HepG2 (cell line): ENCODE results near the gene TIFAB. TPM values are rescaled to one million over a fixed set of nuclear protein-coding genes. Genes with fewer than 3 reads are reported as not detected.

Source experiments
- CREM ChIP-seq, 2 experiments: sonication (generic) in 1 of 2; formaldehyde crosslinking in 1 of 2; IDR thresholded peaks; 2 replicates each; pipeline versions ENCODE4 v1.4.0 to v1.6.1; 2016 to 2020; ENCODE audit warnings: antibody characterized with exemption in 1 of 2, mild to moderate bottlenecking in 1 of 2, missing genetic modification reagents in 1 of 2
- FOXM1 ChIP-seq: sonication (generic); formaldehyde crosslinking; IDR thresholded peaks from 2 replicates; pipeline ENCODE4 v1.5.0; 2020; ENCODE audit warnings: missing genetic modification reagents
- HNRNPK ChIP-seq: fragments of 200-400 bp; formaldehyde crosslinking; IDR thresholded peaks from 2 replicates; pipeline ENCODE4 v1.6.1; 2018; ENCODE audit warnings: low read length, low read depth, moderate library complexity, mild to moderate bottlenecking; ENCODE audit not compliant: poor library complexity, severe bottlenecking
- HOXD1 ChIP-seq: sonication (generic); formaldehyde crosslinking; IDR thresholded peaks from 2 replicates; pipeline ENCODE4 v1.5.0; 2020; ENCODE audit warnings: missing genetic modification reagents
- ISL2 ChIP-seq: sonication (generic); formaldehyde crosslinking; IDR thresholded peaks from 2 replicates; pipeline ENCODE4 v1.5.0; 2020; ENCODE audit warnings: missing genetic modification reagents
- JUN ChIP-seq: sonication (generic); formaldehyde crosslinking; IDR thresholded peaks from 2 replicates; pipeline ENCODE4 v1.4.0; 2020; ENCODE audit warnings: mild to moderate bottlenecking, missing genetic modification reagents
- NFE2L2 ChIP-seq: fragments of 150-350 bp; IDR thresholded peaks from 2 replicates; pipeline ENCODE4 v1.6.1; 2014; ENCODE audit warnings: low read length
- NFRKB ChIP-seq: fragments of 450-650 bp; IDR thresholded peaks from 2 replicates; pipeline ENCODE4 v1.6.1; 2017
- NKX3-1 ChIP-seq: sonication (generic); formaldehyde crosslinking; IDR thresholded peaks from 2 replicates; pipeline ENCODE4 v1.5.0; 2020; ENCODE audit warnings: missing genetic modification reagents
- NR1H2 ChIP-seq: sonication (generic); formaldehyde crosslinking; IDR thresholded peaks from 2 replicates; pipeline ENCODE4 v1.8.1; 2022; ENCODE audit warnings: low read depth, missing genetic modification reagents, borderline replicate concordance
- PAF1 ChIP-seq: IDR thresholded peaks from 2 replicates; pipeline ENCODE4 v1.6.1; 2016; ENCODE audit warnings: missing genetic modification reagents, missing compliant biosample characterization
- PITX1 ChIP-seq: sonication (generic); formaldehyde crosslinking; IDR thresholded peaks from 2 replicates; pipeline ENCODE4 v1.5.1; 2020; ENCODE audit warnings: mild to moderate bottlenecking, missing genetic modification reagents
- PRDM15 ChIP-seq: sonication (generic); formaldehyde crosslinking; IDR thresholded peaks from 2 replicates; pipeline ENCODE4 v1.4.0; 2020; ENCODE audit warnings: missing genetic modification reagents
- SMYD3 ChIP-seq: sonication (generic); formaldehyde crosslinking; IDR thresholded peaks from 2 replicates; pipeline ENCODE4 v1.8.1; 2023; ENCODE audit warnings: mild to moderate bottlenecking, missing genetic modification reagents
- SRSF1 ChIP-seq: fragments of 200-400 bp; formaldehyde crosslinking; optimal IDR thresholded peaks from 2 replicates; pipeline ENCODE3; 2017; ENCODE audit warnings: mild to moderate bottlenecking, low read depth, low read length, moderate library complexity
- TFE3 ChIP-seq: IDR thresholded peaks from 2 replicates; pipeline ENCODE4 v1.6.1; 2016
- THAP11 ChIP-seq: IDR thresholded peaks from 2 replicates; pipeline ENCODE4 v1.6.1; 2016; ENCODE audit warnings: missing biosample characterization, missing genetic modification reagents
- ZBTB2 ChIP-seq: sonication (generic); formaldehyde crosslinking; IDR thresholded peaks from 2 replicates; pipeline ENCODE4 v1.8.0; 2022; ENCODE audit warnings: low read depth, missing genetic modification reagents
- ZBTB25 ChIP-seq: IDR thresholded peaks from 2 replicates; pipeline ENCODE4 v1.6.1; 2018; ENCODE audit warnings: missing genetic modification reagents
- ZNF260 ChIP-seq: sonication (generic); formaldehyde crosslinking; IDR thresholded peaks from 2 replicates; pipeline ENCODE4 v1.4.0; 2020; ENCODE audit warnings: missing genetic modification reagents, low read depth, mild to moderate bottlenecking, borderline replicate concordance
- ZNF530 ChIP-seq: sonication (generic); formaldehyde crosslinking; IDR thresholded peaks from 2 replicates; pipeline ENCODE4 v1.5.0; 2020; ENCODE audit warnings: low read depth, mild to moderate bottlenecking, missing genetic modification reagents
- ZNF562 ChIP-seq: sonication (generic); formaldehyde crosslinking; IDR thresholded peaks from 2 replicates; pipeline ENCODE4 v1.8.0; 2022; ENCODE audit warnings: missing genetic modification reagents, borderline replicate concordance
- ZNF607 ChIP-seq: sonication (generic); formaldehyde crosslinking; IDR thresholded peaks from 2 replicates; pipeline ENCODE4 v1.5.1; 2020; ENCODE audit warnings: missing genetic modification reagents, mild to moderate bottlenecking, borderline replicate concordance
- ZNF768 ChIP-seq: sonication (generic); formaldehyde crosslinking; IDR thresholded peaks from 2 replicates; pipeline ENCODE4 v1.4.0; 2020; ENCODE audit warnings: missing genetic modification reagents
- polyA plus RNA-seq, 8 experiments: library from polyadenylated mRNA; depleted of rRNA in 3 of 8; stranded (reverse) in 7 of 8; unstranded in 1 of 8; fragments of >200 nt; fragmentation: Illumina TruSeq in 4 of 8; extraction: Trizol in 4 of 8; gene quantifications; 2 replicates each; pipeline versions ENCODE4 v1.2.1 to v1.2.3, GENCODE V29; 2011 to 2016; ENCODE audit warnings: low read depth in 4 of 8, missing spikeins in 1 of 8, mixed read lengths in 1 of 8; ENCODE audit not compliant: insufficient read depth in 1 of 8
- total RNA-seq, 5 experiments: library from RNA; depleted of rRNA; stranded (reverse); fragments of >200 nt; fragmentation: Illumina TruSeq; extraction: Trizol; gene quantifications; 2 replicates each; pipeline ENCODE4 v1.2.3, GENCODE V29; 2016; ENCODE audit warnings: low read depth in 1 of 5

TIFAB gene
- total and polyA plus RNA-seq, 2 of the 13 experiments (the other 11 are each of a cell fraction or from before 2014, with no cell fraction given) = not detected

GRCh38 chr5:135488727-135489465, 36.7 kb upstream of the TIFAB start (continued):
- TF ChIP-seq ZNF562 (CRISPR knock-in tag) = no peak
- no peak for TF ChIP-seq JUN (CRISPR knock-in tag)
- no peak for TF ChIP-seq HOXD1 (CRISPR knock-in tag)
- no peak for TF ChIP-seq ZNF530 (CRISPR knock-in tag)
- TF ChIP-seq ZBTB25 (CRISPR knock-in tag) = 0 out of 2 replicates have a peak, but pooled peaks have one; percentile 13
- TF ChIP-seq CREM (IDR thresholded peaks at IDR 0.05) = no peak
- TF ChIP-seq CREM (CRISPR knock-in tag; IDR thresholded peaks at IDR 0.05) = no peak
- no peak for TF ChIP-seq ZBTB2 (CRISPR knock-in tag)
- TF ChIP-seq PRDM15 = no peak
- peak; percentile 45; the same call in 1 of the 2 replicates for TF ChIP-seq PITX1
- peak; percentile 31; the same call in 1 of the 2 replicates for TF ChIP-seq ISL2 (CRISPR knock-in tag)
- TF ChIP-seq HNRNPK = peak; percentile 81
- TF ChIP-seq PAF1 (CRISPR knock-in tag) = no peak
- peak; percentile 23 for TF ChIP-seq SRSF1
- TF ChIP-seq ZNF607 (CRISPR knock-in tag) = no peak
- no peak for TF ChIP-seq NR1H2 (CRISPR knock-in tag)
- TF ChIP-seq NFE2L2 = no peak
- TF ChIP-seq NFRKB = no peak
- no peak for TF ChIP-seq ZNF768
- TF ChIP-seq NKX3-1 (CRISPR knock-in tag) = no peak
- no peak for TF ChIP-seq THAP11
- TF ChIP-seq FOXM1 (CRISPR knock-in tag) = no peak
- no peak for TF ChIP-seq SMYD3 (CRISPR knock-in tag)
- TF ChIP-seq ZNF260 (CRISPR knock-in tag) = no peak
- TF ChIP-seq TFE3 (CRISPR knock-in tag) = no peak
